Hindlimb muscle (tissue), 1 donor: Measurements from ENCODE around the gene DLG5. TPM values are rescaled to one million over a fixed set of nuclear protein-coding genes. Genes with fewer than 3 reads are reported as not detected.

ENCODE experiments used
- DNase-seq: peaks from one replicate; pipeline ENCODE4 v3.0.0-alpha.2; 2013
- polyA plus RNA-seq: library from polyadenylated mRNA; unstranded; fragments of 120-200 nt; gene quantifications from one replicate; pipeline ENCODE4 v1.2.1, GENCODE V29; 2013; ENCODE audit not compliant: insufficient read length

DLG5 gene
- polyA plus RNA-seq, 1 donor = 28.0 TPM

DNA sequence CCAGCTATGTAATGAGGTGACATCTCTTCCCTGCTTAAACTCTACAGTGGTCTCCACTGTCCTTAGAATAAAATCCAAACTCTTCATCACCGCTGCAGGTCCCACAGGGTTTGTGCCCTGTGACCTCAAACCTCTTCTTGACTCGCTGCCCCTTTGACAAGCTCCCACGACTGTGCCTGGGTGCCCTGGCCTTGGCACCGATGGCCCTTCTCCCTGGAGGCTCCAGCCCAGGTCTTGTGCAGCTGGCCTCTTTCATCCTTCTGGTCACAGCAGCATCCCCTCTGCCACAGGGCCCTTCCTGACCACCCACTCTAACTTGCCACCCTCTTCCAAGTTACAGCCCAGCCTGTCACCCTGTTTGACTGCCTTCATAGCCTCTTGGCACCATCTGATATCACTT is 108.2 kb downstream of the DLG5 start:
- no peak for DNase-seq

DNA sequence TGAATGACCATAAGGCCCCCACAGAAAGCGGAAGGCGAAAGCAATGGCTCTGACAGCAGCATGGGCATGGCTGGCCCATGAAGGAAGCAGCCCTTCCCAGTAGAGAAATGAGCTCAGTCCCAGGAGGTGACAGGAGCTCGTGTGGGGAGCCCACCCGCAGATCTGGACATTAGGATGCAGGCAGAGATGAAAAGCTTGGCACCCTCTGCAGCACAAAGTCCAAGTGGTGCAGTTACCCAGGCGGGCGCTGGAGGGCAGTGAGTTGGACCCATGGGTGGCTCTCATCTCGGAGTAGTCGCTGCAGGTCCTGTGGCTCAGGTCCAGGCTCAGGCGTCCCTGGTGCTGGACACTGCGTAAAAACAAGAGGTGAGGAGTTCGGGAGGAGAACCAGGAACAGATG is 109.0 kb downstream of the DLG5 start:
- no peak for DNase-seq

DNA sequence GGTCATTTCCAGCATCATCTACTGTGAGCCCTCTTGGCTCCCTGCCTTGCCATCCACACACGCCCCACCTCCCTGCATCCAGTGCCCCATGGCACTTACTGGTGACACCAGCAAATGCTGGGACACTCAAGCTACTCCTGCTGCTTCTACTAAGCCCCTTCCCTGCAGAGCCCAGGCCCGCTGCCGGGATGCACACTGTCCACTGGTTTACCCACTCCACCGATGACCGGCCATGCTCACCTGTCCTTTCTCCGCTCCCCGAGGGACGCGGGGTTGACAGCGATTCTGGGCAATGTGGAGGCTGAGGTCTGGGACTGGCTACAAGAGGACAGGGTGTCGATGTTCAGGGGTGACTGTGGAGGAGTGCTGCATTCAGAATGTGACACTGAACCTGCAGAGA is 110.2 kb downstream of the DLG5 start:
- DNase-seq = no peak

- DNase-seq = no peak
These were observed 113.8 kb downstream of the DLG5 start for GRCh38 chr10:77812741-77813140.

DNA sequence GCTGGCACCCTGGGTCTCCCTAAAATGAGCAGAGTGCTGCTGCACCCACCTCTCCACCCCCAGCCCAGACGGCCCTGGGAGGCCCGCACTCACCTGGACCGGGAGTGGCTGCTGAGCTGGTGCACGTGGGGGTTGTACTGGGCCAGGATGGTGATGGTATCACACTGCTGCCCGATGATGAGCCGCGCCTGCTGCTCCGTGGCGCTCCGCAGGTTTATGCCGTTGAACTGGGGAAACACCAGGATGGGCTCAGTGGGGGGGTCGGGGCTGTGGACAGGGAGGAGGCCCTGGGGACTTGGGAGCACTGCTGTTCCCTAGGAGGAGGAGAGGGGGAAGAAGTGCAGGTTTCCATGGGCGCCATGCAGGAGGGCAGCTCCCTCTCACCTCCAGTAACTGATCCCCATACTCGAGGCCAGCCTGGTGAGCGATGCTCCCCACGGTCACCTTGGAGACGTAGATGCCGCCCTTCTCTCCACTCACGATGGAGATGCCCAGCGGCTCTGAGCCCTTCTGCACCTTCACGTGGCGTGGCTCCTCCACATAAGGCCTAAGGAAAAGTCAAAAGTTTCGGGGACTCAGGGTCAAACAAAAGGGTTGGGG is 114.6 kb downstream of the DLG5 start:
- DNase-seq = no peak

- DNase-seq = no peak
These were observed 115.9 kb downstream of the DLG5 start for GRCh38 chr10:77810446-77811335.

DNA sequence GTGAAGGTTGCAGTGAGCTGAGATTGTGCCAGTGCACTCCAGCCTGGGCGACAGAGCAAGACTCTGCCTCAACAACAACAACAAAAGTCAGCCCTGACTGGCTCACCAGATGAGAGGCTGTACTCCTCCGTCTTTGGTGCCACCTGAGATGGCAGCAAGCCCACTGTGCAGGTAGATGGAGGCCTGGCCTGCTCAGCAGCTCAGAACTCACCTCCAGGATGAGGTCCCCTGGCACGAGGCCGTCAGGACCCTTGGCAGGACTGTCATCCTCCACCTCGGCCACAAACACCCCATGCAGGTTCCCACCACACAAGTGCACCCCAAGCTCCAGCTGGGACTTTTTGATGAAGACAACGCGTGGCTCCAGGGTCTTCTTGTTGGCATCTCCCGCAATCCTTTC is 117.2 kb downstream of the DLG5 start:
- no peak for DNase-seq

GRCh38 chr10:77807706-77808105 is 118.8 kb downstream of the DLG5 start:
- no peak for DNase-seq

GRCh38 chr10:77806511-77807157 is 119.9 kb downstream of the DLG5 start:
- DNase-seq = no peak

DNA sequence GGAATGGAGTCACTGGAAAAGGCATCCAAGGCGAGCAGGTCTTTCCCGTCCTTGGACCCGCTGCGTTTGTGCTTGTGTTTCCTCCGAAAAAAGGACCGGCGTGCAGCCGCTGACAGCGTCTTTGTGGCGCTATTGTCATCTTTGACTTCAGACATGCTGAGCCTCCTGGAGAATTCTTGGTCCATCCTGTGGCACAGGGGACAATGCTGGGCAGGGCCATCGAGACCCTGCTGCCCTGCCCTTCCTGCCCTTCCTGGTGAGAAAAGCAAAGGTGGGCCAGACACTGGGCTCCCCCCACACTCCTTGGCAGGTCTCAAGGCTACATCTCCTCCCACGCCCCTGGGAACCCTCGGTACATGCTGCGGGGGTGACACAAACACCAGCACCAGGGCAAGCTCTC is 120.9 kb downstream of the DLG5 start:
- no peak for DNase-seq

DNA sequence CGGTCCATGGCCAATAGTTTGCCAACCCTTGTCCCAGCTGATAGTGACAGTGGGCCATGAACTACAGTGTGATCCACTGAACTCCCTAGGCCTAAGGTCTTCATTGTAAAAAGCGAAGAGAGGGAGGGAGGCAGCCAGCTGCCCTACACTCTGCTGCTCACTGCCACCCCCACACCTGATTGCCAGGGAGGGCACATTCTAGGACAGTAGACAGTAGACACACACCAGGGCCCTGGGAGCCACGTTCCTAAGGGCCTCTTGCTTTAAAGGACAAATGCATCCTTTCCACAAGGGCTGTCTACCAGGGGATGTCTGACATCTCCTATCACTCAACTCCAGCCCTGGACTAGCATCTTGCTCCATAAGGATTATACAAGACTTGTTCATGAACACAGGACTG is 122.2 kb downstream of the DLG5 start:
- no peak for DNase-seq

GRCh38 chr10:77801474-77802161 is 124.9 kb downstream of the DLG5 start:
- no peak for DNase-seq

GRCh38 chr10:77800738-77801266 is 125.8 kb downstream of the DLG5 start:
- no peak for DNase-seq

DNA sequence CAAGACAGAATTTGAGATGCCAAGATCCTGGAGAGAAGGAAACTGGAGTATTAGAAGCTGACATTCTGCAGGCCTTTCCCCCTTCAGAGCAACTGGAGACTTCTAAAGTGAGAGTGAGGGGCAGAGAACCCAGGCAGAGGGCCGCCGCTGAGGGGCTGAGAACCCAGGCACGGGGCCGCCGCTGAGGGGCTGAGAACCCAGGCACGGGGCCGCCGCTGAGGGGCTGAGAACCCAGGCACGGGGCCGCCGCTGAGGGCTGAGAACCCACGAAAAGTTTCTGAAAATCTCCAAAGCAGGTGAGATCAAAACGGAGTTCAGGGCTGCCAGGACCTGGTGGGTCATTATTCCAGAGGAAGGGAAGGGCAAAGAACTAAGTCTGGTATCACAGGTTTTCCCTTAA is 126.2 kb downstream of the DLG5 start:
- DNase-seq = no peak

DNA sequence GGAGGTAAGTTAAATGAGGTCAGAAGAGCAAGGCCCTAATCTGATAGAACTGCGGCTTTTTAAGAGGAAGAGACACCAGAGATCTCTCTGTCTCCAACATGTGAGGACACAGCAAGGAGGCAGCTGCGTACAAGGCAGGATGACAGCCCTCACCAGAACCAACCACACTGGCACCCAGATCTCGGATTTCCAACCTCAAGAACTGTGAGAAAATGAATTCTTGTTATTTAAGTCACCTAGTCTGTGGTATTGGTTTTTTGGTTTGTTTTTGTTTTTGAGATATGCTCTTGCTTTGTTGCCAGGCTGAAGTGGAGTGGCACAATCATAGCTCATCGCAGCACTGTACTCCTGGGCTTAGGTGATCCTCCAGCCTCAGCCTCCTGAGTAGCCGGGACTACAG is 127.2 kb downstream of the DLG5 start:
- no peak for DNase-seq

DNA sequence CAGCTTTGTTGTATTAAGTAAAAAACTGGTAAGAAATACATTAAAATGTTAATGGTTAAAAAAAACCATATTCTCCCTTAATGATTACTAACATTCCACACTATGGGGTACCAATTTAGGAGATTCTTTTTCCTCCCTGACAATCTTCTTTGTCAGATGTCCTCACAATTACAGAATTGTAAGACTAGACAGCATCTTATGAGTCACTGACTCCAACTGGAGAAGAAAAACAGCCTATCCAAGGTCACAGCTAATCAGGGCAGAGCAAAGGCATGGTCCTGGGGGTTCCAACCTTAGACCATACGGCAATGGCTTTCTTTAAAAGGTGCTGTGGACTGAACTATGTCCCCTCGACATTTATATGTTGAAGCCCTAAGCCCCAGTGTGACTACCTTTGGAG is 127.6 kb downstream of the DLG5 start:
- DNase-seq = no peak

GRCh38 chr10:77796311-77796915 is 130.1 kb downstream of the DLG5 start:
- no peak for DNase-seq

- DNase-seq = no peak
These were observed 131.0 kb downstream of the DLG5 start for GRCh38 chr10:77795426-77796055.

DNA sequence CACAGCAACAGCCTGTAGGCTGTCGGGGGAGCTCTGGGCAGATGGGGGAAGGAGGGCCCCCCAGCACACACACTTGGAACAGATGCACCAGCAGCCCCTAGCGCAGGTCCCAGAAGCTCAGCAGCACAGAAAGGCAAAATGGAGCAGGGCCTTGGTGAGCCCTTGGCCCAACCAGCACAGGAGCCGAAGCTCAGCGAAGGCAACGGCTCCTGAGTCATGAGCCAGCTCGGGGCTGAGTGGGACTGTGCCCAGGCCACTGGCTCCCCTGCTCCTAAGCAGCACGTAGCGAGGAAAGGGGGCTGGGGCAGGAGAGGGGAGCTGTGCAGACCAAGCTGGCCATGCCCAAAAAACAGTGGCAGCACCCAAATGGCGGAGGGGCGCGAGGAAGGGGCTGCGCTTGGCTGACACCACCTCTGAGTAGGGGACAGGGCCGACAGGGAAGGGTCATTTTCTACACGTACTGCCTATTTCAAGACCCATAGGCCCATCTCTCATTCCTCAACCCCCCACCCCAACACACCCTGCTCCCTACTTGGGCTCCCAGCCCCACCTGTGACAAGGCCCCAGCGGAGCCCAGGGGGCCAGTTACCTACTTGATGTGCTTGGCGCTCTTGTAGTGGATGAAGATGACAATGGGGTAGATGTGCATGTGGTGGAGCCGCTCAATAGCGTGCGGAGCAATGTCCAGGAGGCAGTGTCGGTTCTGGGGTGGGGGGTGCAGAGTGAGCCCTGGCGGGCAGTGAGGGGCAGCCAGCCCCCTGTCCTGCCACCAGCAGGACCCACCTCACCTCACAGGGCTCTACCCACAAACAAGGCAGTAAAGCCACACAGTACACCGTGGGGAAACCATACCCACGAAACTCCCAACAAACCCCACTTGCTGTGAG is 132.1 kb downstream of the DLG5 start:
- no peak for DNase-seq

DNA sequence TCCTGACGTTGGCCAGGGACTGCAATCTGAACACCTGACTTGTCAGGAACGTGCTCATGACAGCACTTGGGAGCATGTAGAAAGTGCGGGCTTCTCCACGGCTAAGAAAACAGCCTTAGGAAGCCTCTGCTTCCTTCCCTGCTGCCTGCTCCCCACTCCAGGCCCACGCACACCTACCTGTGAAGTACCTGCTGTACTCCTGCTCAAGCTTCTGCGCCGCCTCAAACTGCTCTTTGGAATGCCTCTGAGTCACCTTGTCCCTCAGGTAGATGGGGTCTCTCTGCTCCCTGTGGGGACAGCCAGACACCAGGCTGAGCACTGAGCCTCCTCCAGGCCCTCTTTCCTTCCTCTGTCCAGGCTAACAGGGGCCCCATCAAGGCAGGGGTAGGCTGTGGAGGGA is 132.7 kb downstream of the DLG5 start:
- no peak for DNase-seq

- no peak for DNase-seq
These were observed 134.4 kb downstream of the DLG5 start for GRCh38 chr10:77792155-77792554.
